HepG2 (cell line): ENCODE measurements around the gene CREBZF. TPM values are rescaled to one million over a fixed set of nuclear protein-coding genes. Genes with fewer than 3 reads are reported as not detected.

Experiments
- ATAC-seq: fragments of 200-7000 bp; cut with Tn5 transposase; 3 replicates; pipeline ENCODE4 v1.9.1; 2020; ENCODE audit warnings: mild to moderate bottlenecking, moderate library complexity
- BruUV-seq: library from RNA; stranded (reverse); fragments of 400-500 nt; replicated peaks from 2 replicates; lab custom pipeline; 2021; lab: Mats Ljungman, UMichigan
- CTCF ChIA-PET: fragments of 300-600 bp; formaldehyde crosslinking; extraction: SDS; loops from one replicate; lab custom pipeline; 2021; ENCODE audit warnings: low total read pairs, inconsistent platforms, low intra/inter-chr PET ratio; lab: Yijun Ruan, JAX
- POLR2A ChIA-PET: fragments of 350-600 bp; sonication (Branson Sonifier 250); formaldehyde crosslinking; loops from one replicate; lab custom pipeline; 2020; ENCODE audit warnings: antibody characterized with exemption, inconsistent platforms; lab: Yijun Ruan, JAX
- DNase-seq: peaks from one replicate; pipeline ENCODE4 v3.0.0-alpha.2; 2015; ENCODE audit warnings: low spot score
- FAIRE-seq: peaks from 3 replicates; lab custom pipeline; 2011; peaks lifted over from hg19 to GRCh38; lab: Jason Lieb, UNC
- H2AFZ ChIP-seq: one replicate; pipeline ENCODE4 v1.6.1; 2011; ENCODE audit warnings: low read length, inconsistent platforms
- H3K27ac ChIP-seq: fragments of 300-600 bp; 3 replicates; pipeline ENCODE4 v1.8.0; 2011; ENCODE audit warnings: mixed run types, mild to moderate bottlenecking, mixed read lengths, low read length, inconsistent platforms; ENCODE audit not compliant: insufficient read depth; ENCODE audit errors: extremely low read length
- H3K27me3 ChIP-seq, 2 experiments: fragments of 200-600 bp in 1 of 2; 2 replicates in 1 of 2; 3 replicates in 1 of 2; pipeline versions ENCODE4 v1.6.0 to v1.8.0; 2011; ENCODE audit warnings: low read length in 2 of 2, mild to moderate bottlenecking in 2 of 2, moderate library complexity in 2 of 2, inconsistent platforms in 1 of 2; ENCODE audit not compliant: insufficient read depth in 2 of 2, control insufficient read depth in 1 of 2
- H3K36me3 ChIP-seq, 2 experiments: fragments of 200-600 bp in 1 of 2; replicated peaks in 1 of 2; 2 replicates in 1 of 2; 3 replicates in 1 of 2; pipeline versions ENCODE4 v1.5.1 to v1.8.0; 2011; ENCODE audit warnings: low read length in 2 of 2, inconsistent platforms in 1 of 2; ENCODE audit not compliant: insufficient read depth in 2 of 2, control insufficient read depth in 1 of 2
- H3K4me1 ChIP-seq: 2 replicates; pipeline ENCODE4 v1.5.1; 2012; ENCODE audit warnings: low read length, inconsistent platforms; ENCODE audit not compliant: insufficient read depth
- H3K4me2 ChIP-seq: 2 replicates; pipeline ENCODE4 v1.6.0; 2011; ENCODE audit warnings: low read depth, low read length, inconsistent platforms
- H3K4me3 ChIP-seq, 3 experiments: fragments of 200-600 bp in 1 of 3; sonication (generic), shearing (Covaris generic) in 1 of 3; replicated peaks in 1 of 3; 2 replicates each; pipeline ENCODE4 v1.5.1; 2011 to 2016; ENCODE audit warnings: low read length in 3 of 3, inconsistent platforms in 2 of 3, low read depth in 2 of 3, mild to moderate bottlenecking in 2 of 3, control low read depth in 1 of 3, mixed read lengths in 1 of 3; ENCODE audit not compliant: insufficient read depth in 1 of 3
- H3K79me2 ChIP-seq: one replicate; pipeline ENCODE4 v1.6.1; 2011; ENCODE audit warnings: low read length, inconsistent platforms; ENCODE audit not compliant: insufficient read depth
- H3K9ac ChIP-seq: 2 replicates; pipeline ENCODE4 v1.6.0; 2011; ENCODE audit warnings: mild to moderate bottlenecking, low read depth, low read length, inconsistent platforms; ENCODE audit not compliant: insufficient read depth
- H3K9me3 ChIP-seq: 2 replicates; pipeline ENCODE4 v1.5.1; 2012; ENCODE audit warnings: mild to moderate bottlenecking, low read length
- H4K20me1 ChIP-seq: 2 replicates; pipeline ENCODE4 v1.6.0; 2011; ENCODE audit warnings: inconsistent platforms, mild to moderate bottlenecking, low read length, moderate library complexity; ENCODE audit not compliant: insufficient read depth
- ATF7 ChIP-seq, 2 experiments: fragments of 450-650 bp in 1 of 2; sonication (generic) in 1 of 2; formaldehyde crosslinking in 1 of 2; IDR thresholded peaks; 2 replicates each; pipeline versions ENCODE4 v1.4.0 to v1.6.1; 2016 to 2020; ENCODE audit warnings: antibody characterized with exemption in 1 of 2, mild to moderate bottlenecking in 1 of 2, missing genetic modification reagents in 1 of 2
- ATM ChIP-seq: fragments of 450-650 bp; IDR thresholded peaks from 2 replicates; pipeline ENCODE4 v1.7.1; 2017; ENCODE audit warnings: mild to moderate bottlenecking, borderline replicate concordance
- CEBPG ChIP-seq: IDR thresholded peaks from 2 replicates; pipeline ENCODE4 v1.6.1; 2016
- CREB1 ChIP-seq, 2 experiments: fragments of 450-650 bp in 1 of 2; IDR thresholded peaks; 2 replicates each; pipeline ENCODE4 v1.6.1; 2016 to 2017; ENCODE audit warnings: control low read depth in 1 of 2, mild to moderate bottlenecking in 1 of 2, missing compliant biosample characterization in 1 of 2, missing genetic modification characterization in 1 of 2
- HNF4A ChIP-seq: sonication (generic); formaldehyde crosslinking; IDR thresholded peaks from 2 replicates; pipeline ENCODE4 v1.4.0; 2020; ENCODE audit warnings: missing genetic modification reagents
- MAFF ChIP-seq: IDR thresholded peaks from 2 replicates; pipeline ENCODE4 v1.6.1; 2011; ENCODE audit warnings: low read depth, low read length, improper control_type of control experiment
- MED13 ChIP-seq: sonication (generic); formaldehyde crosslinking; IDR thresholded peaks from 2 replicates; pipeline ENCODE4 v1.5.0; 2020; ENCODE audit warnings: missing genetic modification reagents
- NFRKB ChIP-seq: fragments of 450-650 bp; IDR thresholded peaks from 2 replicates; pipeline ENCODE4 v1.6.1; 2017
- PHF20 ChIP-seq: sonication (generic); formaldehyde crosslinking; IDR thresholded peaks from 2 replicates; pipeline ENCODE4 v1.5.0; 2020; ENCODE audit warnings: mild to moderate bottlenecking, missing genetic modification reagents
- POLR2G ChIP-seq: fragments of 200-400 bp; formaldehyde crosslinking; IDR thresholded peaks from 2 replicates; pipeline ENCODE4 v1.6.1; 2018; ENCODE audit warnings: mild to moderate bottlenecking, low read depth, low read length, moderate library complexity
- SOX13 ChIP-seq, 3 experiments: fragments of 450-650 bp in 1 of 3; sonication (generic) in 1 of 3; formaldehyde crosslinking in 1 of 3; IDR thresholded peaks in 2 of 3; conservative IDR thresholded peaks in 1 of 3; 2 replicates each; pipeline versions ENCODE4 v1.5.0 to v1.6.1; 2016 to 2020; ENCODE audit warnings: antibody characterized with exemption in 1 of 3, mild to moderate bottlenecking in 1 of 3, missing compliant biosample characterization in 1 of 3, missing genetic modification reagents in 1 of 3, moderate library complexity in 1 of 3
- SPEN ChIP-seq: sonication (generic); formaldehyde crosslinking; IDR thresholded peaks from 2 replicates; pipeline ENCODE4 v1.5.1; 2020; ENCODE audit warnings: low read depth, mild to moderate bottlenecking, missing genetic modification reagents
- ZBTB34 ChIP-seq: sonication (generic); formaldehyde crosslinking; IDR thresholded peaks from 2 replicates; pipeline ENCODE4 v1.8.0; 2022; ENCODE audit warnings: mild to moderate bottlenecking, missing genetic modification reagents
- ZBTB43 ChIP-seq: sonication (generic); formaldehyde crosslinking; conservative IDR thresholded peaks from 2 replicates; pipeline ENCODE4 v1.4.0; 2020; ENCODE audit warnings: missing genetic modification reagents
- ZNF557 ChIP-seq: sonication (generic); formaldehyde crosslinking; IDR thresholded peaks from 2 replicates; pipeline ENCODE4 v1.4.0; 2020; ENCODE audit warnings: missing genetic modification reagents
- ZNF674 ChIP-seq: sonication (generic); formaldehyde crosslinking; IDR thresholded peaks from 2 replicates; pipeline ENCODE4 v1.5.0; 2020; ENCODE audit warnings: low read depth, mild to moderate bottlenecking, missing genetic modification reagents
- WGBS: methylation state at CpG from one replicate; pipeline ENCODE4 v1.1.6; 2017; ENCODE audit warnings: low lambda C conversion rate; 5-methylcytosine and 5-hydroxymethylcytosine counted together
- in situ Hi-C: cut with HindIII; loops from 2 replicates; pipeline ENCODE4 v1.10.0; 2017; ENCODE audit warnings: low pct_unique_long_range_greater_than_20kb; ENCODE audit not compliant: extremely low pct_ligation_motif_present
- intact Hi-C: fragments of 100-400 bp; cut with micrococcal nuclease; formaldehyde crosslinking; loops from one replicate; pipeline ENCODE4 v1.10.0; 2022; ENCODE audit not compliant: unreplicated experiment
- polyA plus RNA-seq, 8 experiments: library from polyadenylated mRNA; depleted of rRNA in 3 of 8; stranded (reverse) in 7 of 8; unstranded in 1 of 8; fragments of >200 nt; fragmentation: Illumina TruSeq in 4 of 8; extraction: Trizol in 4 of 8; gene quantifications; 2 replicates each; pipeline versions ENCODE4 v1.2.1 to v1.2.3, GENCODE V29; 2011 to 2016; ENCODE audit warnings: low read depth in 4 of 8, missing spikeins in 1 of 8, mixed read lengths in 1 of 8; ENCODE audit not compliant: insufficient read depth in 1 of 8
- total RNA-seq, 5 experiments: library from RNA; depleted of rRNA; stranded (reverse); fragments of >200 nt; fragmentation: Illumina TruSeq; extraction: Trizol; gene quantifications; 2 replicates each; pipeline ENCODE4 v1.2.3, GENCODE V29; 2016; ENCODE audit warnings: low read depth in 1 of 5
- TF ChIP-seq, protein P1 (sequence below): sonication (generic); formaldehyde crosslinking; IDR thresholded peaks from 2 replicates; pipeline ENCODE4 v1.4.0; 2020; ENCODE audit warnings: missing genetic modification reagents
- TF ChIP-seq, protein P2 (sequence below): sonication (generic); formaldehyde crosslinking; IDR thresholded peaks from 2 replicates; pipeline ENCODE4 v1.4.0; 2020; ENCODE audit warnings: missing genetic modification reagents

CREBZF gene
- total and polyA plus RNA-seq, 2 of the 13 experiments (the other 11 are each of a cell fraction or from before 2014, with no cell fraction given): 30.6 to 43.1 TPM

DNA sequence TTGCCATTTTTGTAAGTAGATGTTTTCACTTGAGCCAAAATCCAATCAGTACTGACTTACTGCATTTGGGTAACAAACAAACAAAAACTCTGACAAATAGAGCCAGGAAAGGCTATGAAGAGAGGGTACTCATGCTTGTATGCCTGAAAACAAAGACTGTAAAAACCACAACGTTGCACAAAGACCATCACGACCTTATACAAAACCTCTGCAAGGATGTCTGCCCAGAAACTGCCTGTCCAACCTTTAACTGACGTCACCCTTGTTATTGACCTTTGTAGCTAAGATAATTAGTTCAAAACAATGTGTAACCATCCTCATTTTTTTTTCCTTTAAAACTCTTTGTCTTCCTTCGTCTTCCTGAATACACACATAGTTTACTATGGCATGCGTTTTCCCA lies 804 bp upstream of the CREBZF start:
- Histone ChIP-seq H3K4me3 (peak overlapping the region; percentile 36 to 95 (median 86); a peak in 5 of 6 replicates), H3K4me2 (peak overlapping the region; percentile 88), H3K27ac (peak overlapping the region; percentile 98), H3K9me3 (no peaks in the 10 kb centered on the region), H2AFZ (peak overlapping the region; percentile 94), H4K20me1 (peaks cover 29% of the 10 kb centered on the region), H3K79me2 (peaks cover 37% of the 10 kb centered on the region), H3K9ac (peak overlapping the region; percentile 98; the same call in 1 of the 2 replicates), H3K4me1 (peaks cover 32% of the 10 kb centered on the region), H3K36me3 (no peaks in the 10 kb centered on the region), H3K27me3 (no peaks in the 10 kb centered on the region; a peak in 1 of 5 replicates)
- intact Hi-C loops: loop anchor here (1.0 to 2.0 kb wide), 2 partner anchors 17 to 37 kb away; partner anchors contain the start of gene TMEM126B
- no TSS peak for BruUV-seq
- in situ Hi-C loops: no loop called here
- FAIRE-seq: no peak
- ChIA-PET POLR2A (interaction anchor here (1.2 to 10.0 kb wide), 2 partner anchors 16 to 38 kb away, joined by 3 to 112 read pairs; partner anchors contain the start of genes TMEM126A and TMEM126B), CTCF (no interaction called here)
- 7% methylated on average over 5 of the region's 5 CpGs for WGBS
- no peak for DNase-seq
- ATAC-seq: no peak
- TF ChIP-seq PHF20 (CRISPR knock-in tag) (no peak), CREB1 (IDR thresholded peaks at IDR 0.05) (peak; percentile 90), CREB1 (CRISPR knock-in tag; IDR thresholded peaks at IDR 0.05) (peak; percentile 66), SOX13 (IDR thresholded peaks at IDR 0.05) (no peak), SOX13 (CRISPR knock-in tag; conservative IDR thresholded peaks at IDR 0.05 in 1 of 2, IDR thresholded peaks at IDR 0.05 in 1 of 2) (peak in 1 of 2 experiments; percentile 55; a peak in 2 of 4 replicates), ATF7 (IDR thresholded peaks at IDR 0.05) (peak; percentile 89), ATF7 (CRISPR knock-in tag; IDR thresholded peaks at IDR 0.05) (no peak), ZBTB43 (CRISPR knock-in tag) (no peak), MED13 (CRISPR knock-in tag) (no peak), ZNF557 (CRISPR knock-in tag) (no peak), ZBTB34 (CRISPR knock-in tag) (no peak), POLR2G (no peak), HNF4A (CRISPR knock-in tag) (no peak), ZNF674 (CRISPR knock-in tag) (no peak), CEBPG (CRISPR knock-in tag) (no peak), SPEN (CRISPR knock-in tag) (no peak), NFRKB (no peak), ATM (no peak), MAFF (0 out of 2 replicates have a peak, but pooled peaks have one; percentile 34)
- TF ChIP-seq, protein P1, sequence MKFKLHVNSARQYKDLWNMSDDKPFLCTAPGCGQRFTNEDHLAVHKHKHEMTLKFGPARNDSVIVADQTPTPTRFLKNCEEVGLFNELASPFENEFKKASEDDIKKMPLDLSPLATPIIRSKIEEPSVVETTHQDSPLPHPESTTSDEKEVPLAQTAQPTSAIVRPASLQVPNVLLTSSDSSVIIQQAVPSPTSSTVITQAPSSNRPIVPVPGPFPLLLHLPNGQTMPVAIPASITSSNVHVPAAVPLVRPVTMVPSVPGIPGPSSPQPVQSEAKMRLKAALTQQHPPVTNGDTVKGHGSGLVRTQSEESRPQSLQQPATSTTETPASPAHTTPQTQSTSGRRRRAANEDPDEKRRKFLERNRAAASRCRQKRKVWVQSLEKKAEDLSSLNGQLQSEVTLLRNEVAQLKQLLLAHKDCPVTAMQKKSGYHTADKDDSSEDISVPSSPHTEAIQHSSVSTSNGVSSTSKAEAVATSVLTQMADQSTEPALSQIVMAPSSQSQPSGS (CRISPR knock-in tag): no peak
- TF ChIP-seq, protein P2, sequence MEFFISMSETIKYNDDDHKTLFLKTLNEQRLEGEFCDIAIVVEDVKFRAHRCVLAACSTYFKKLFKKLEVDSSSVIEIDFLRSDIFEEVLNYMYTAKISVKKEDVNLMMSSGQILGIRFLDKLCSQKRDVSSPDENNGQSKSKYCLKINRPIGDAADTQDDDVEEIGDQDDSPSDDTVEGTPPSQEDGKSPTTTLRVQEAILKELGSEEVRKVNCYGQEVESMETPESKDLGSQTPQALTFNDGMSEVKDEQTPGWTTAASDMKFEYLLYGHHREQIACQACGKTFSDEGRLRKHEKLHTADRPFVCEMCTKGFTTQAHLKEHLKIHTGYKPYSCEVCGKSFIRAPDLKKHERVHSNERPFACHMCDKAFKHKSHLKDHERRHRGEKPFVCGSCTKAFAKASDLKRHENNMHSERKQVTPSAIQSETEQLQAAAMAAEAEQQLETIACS (CRISPR knock-in tag): no peak
